K562 (cell line): Measurements from ENCODE around the gene MANBA. TPM values are rescaled to one million over a fixed set of nuclear protein-coding genes. Genes with fewer than 3 reads are reported as not detected.

Experiments used
- ADNP ChIP-seq: fragments of 200-800 bp; sonication (Bioruptor generic); IDR thresholded peaks from 2 replicates; pipeline ENCODE4 v1.6.1; 2016; ENCODE audit warnings: missing genetic modification characterization, missing compliant biosample characterization
- CBFA2T3 ChIP-seq: fragments of 450-650 bp; IDR thresholded peaks from 2 replicates; pipeline ENCODE4 v1.6.1; 2017
- CHD2 ChIP-seq: IDR thresholded peaks from 2 replicates; pipeline ENCODE4 v1.6.1; 2011; ENCODE audit warnings: low read depth, low read length
- ELF2 ChIP-seq: fragments of 250-450 bp; sonication (Bioruptor Pico); IDR thresholded peaks from 2 replicates; pipeline ENCODE4 v1.5.0; 2021; ENCODE audit warnings: mild to moderate bottlenecking
- EP300 ChIP-seq: IDR thresholded peaks from 2 replicates; pipeline ENCODE4 v1.6.1; 2012; ENCODE audit warnings: low read length, improper control_type of control experiment
- EP400 ChIP-seq: fragments of 450-650 bp; IDR thresholded peaks from 2 replicates; pipeline ENCODE4 v1.6.1; 2017; ENCODE audit warnings: antibody characterized with exemption, mild to moderate bottlenecking, moderate library complexity
- HDAC1 ChIP-seq, 2 experiments: fragments of 450-650 bp; IDR thresholded peaks; 2 replicates each; pipeline ENCODE4 v1.6.1; 2016 to 2017; ENCODE audit warnings: inconsistent platforms in 1 of 2, mild to moderate bottlenecking in 1 of 2, moderate library complexity in 1 of 2
- L3MBTL2 ChIP-seq: fragments of 450-650 bp; IDR thresholded peaks from 2 replicates; pipeline ENCODE4 v1.6.1; 2016; ENCODE audit warnings: mild to moderate bottlenecking, moderate library complexity
- MIER1 ChIP-seq: fragments of 450-650 bp; IDR thresholded peaks from 2 replicates; pipeline ENCODE4 v1.6.1; 2016; ENCODE audit warnings: antibody characterized with exemption, mild to moderate bottlenecking, low read depth
- NCOA2 ChIP-seq, 2 experiments: fragments of 450-650 bp; IDR thresholded peaks; 2 replicates each; pipeline ENCODE4 v1.6.1; 2018; ENCODE audit warnings: mild to moderate bottlenecking in 2 of 2, moderate library complexity in 1 of 2; ENCODE audit not compliant: partially characterized antibody in 2 of 2
- PTTG1 ChIP-seq: fragments of 450-650 bp; IDR thresholded peaks from 2 replicates; pipeline ENCODE4 v1.6.1; 2016; ENCODE audit warnings: low read depth, mild to moderate bottlenecking, missing genetic modification characterization, missing compliant biosample characterization
- SAFB2 ChIP-seq: fragments of 200-400 bp; formaldehyde crosslinking; IDR thresholded peaks from 2 replicates; pipeline ENCODE4 v1.6.1; 2018; ENCODE audit warnings: borderline replicate concordance, low read length, low read depth, moderate library complexity; ENCODE audit not compliant: severe bottlenecking
- TCFL5 ChIP-seq: fragments of 250-450 bp; sonication (Bioruptor Pico); conservative IDR thresholded peaks from 2 replicates; pipeline ENCODE4 v1.6.1; 2021; ENCODE audit warnings: mild to moderate bottlenecking, moderate library complexity, matching md5 sums
- ZBTB5 ChIP-seq: fragments of 450-650 bp; IDR thresholded peaks from 2 replicates; pipeline ENCODE4 v1.6.1; 2017; ENCODE audit warnings: antibody characterized with exemption
- ZBTB8A ChIP-seq: fragments of 450-650 bp; IDR thresholded peaks from 2 replicates; pipeline ENCODE4 v1.6.1; 2018; ENCODE audit warnings: mild to moderate bottlenecking, moderate library complexity; ENCODE audit not compliant: partially characterized antibody
- ZNF695 ChIP-seq: fragments of 450-650 bp; formaldehyde crosslinking; IDR thresholded peaks from 2 replicates; pipeline ENCODE4 v1.4.0; 2020; ENCODE audit warnings: mild to moderate bottlenecking, moderate library complexity
- polyA plus RNA-seq, 8 experiments: library from polyadenylated mRNA; depleted of rRNA in 4 of 8; stranded (reverse) in 5 of 8; unstranded in 3 of 8; fragments of >200 nt; fragmentation: Nextera tagmentation in 2 of 8; fragmentation: Illumina TruSeq in 1 of 8; extraction: Ambion mirVana in 2 of 8; extraction: Trizol in 1 of 8; gene quantifications; 2 replicates each; pipeline versions ENCODE4 v1.2.1 to v1.2.3, GENCODE V29; 2011 to 2014; ENCODE audit warnings: inconsistent platforms in 1 of 8, missing spikeins in 1 of 8
- total RNA-seq, 7 experiments: library from RNA; depleted of rRNA in 6 of 7; stranded (reverse); fragments of >200 nt in 6 of 7; fragmentation: Illumina TruSeq in 2 of 7; extraction: Trizol in 2 of 7; gene quantifications; 2 replicates each; pipeline versions ENCODE4 v1.2.1 to v1.2.3, GENCODE V29; 2011 to 2021; ENCODE audit warnings: low replicate concordance in 1 of 7
- TF ChIP-seq, protein P1 (sequence below), 2 experiments: IDR thresholded peaks; 2 replicates each; pipeline ENCODE4 v1.6.1; 2011; ENCODE audit warnings: borderline replicate concordance in 1 of 2, control low read depth in 1 of 2, low read depth in 1 of 2, low read length in 1 of 2, mild to moderate bottlenecking in 1 of 2, mixed read lengths in 1 of 2, moderate library complexity in 1 of 2; ENCODE audit not compliant: insufficient read depth in 1 of 2, insufficient read length in 1 of 2, poor library complexity in 1 of 2, severe bottlenecking in 1 of 2; ENCODE audit errors: extremely low read depth in 1 of 2
- TF ChIP-seq, protein P2 (sequence below): sonication (generic); formaldehyde crosslinking; IDR thresholded peaks from 2 replicates; pipeline ENCODE4 v1.8.0; 2022; ENCODE audit warnings: mild to moderate bottlenecking, missing genetic modification reagents
- TF ChIP-seq, protein P3 (sequence below): sonication (generic); formaldehyde crosslinking; IDR thresholded peaks from 2 replicates; pipeline ENCODE4 v1.8.0; 2023; ENCODE audit warnings: mild to moderate bottlenecking, missing genetic modification reagents

MANBA gene
- total and polyA plus RNA-seq, 9 of the 15 experiments (the other 6 are each of a cell fraction or from before 2014, with no cell fraction given), result 1.8 to 12.9 (median 7.7) TPM

GRCh38 chr4:102759831-102760644 lies 730 bp downstream of the MANBA start (continued):
- 0 out of 2 replicates have a peak, but pooled peaks have one; percentile 24 for TF ChIP-seq ZBTB5
- TF ChIP-seq NCOA2 (IDR thresholded peaks at IDR 0.05; ENCODE audit: partially characterized antibody in 2 of 2), result no peak
- no peak for TF ChIP-seq PTTG1 (tag)
- TF ChIP-seq MIER1, result 0 out of 2 replicates have a peak, but pooled peaks have one; percentile 47
- TF ChIP-seq ELF2, result no peak
- TF ChIP-seq HDAC1 (IDR thresholded peaks at IDR 0.05), result no peak
- no peak for TF ChIP-seq ADNP
- TF ChIP-seq, protein P1, sequence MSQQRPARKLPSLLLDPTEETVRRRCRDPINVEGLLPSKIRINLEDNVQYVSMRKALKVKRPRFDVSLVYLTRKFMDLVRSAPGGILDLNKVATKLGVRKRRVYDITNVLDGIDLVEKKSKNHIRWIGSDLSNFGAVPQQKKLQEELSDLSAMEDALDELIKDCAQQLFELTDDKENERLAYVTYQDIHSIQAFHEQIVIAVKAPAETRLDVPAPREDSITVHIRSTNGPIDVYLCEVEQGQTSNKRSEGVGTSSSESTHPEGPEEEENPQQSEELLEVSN (IDR thresholded peaks at IDR 0.05; ENCODE audit: borderline replicate concordance in 1 of 2, extremely low read depth in 1 of 2, insufficient read depth in 1 of 2, insufficient read length in 1 of 2, low read depth in 1 of 2, low read length in 1 of 2, poor library complexity in 1 of 2, severe bottlenecking in 1 of 2), result no peak
- TF ChIP-seq SAFB2, result no peak
- TF ChIP-seq L3MBTL2, result no peak
- no peak for TF ChIP-seq ZBTB8A
- no peak for TF ChIP-seq CBFA2T3
- TF ChIP-seq CHD2, result no peak
- TF ChIP-seq, protein P2, sequence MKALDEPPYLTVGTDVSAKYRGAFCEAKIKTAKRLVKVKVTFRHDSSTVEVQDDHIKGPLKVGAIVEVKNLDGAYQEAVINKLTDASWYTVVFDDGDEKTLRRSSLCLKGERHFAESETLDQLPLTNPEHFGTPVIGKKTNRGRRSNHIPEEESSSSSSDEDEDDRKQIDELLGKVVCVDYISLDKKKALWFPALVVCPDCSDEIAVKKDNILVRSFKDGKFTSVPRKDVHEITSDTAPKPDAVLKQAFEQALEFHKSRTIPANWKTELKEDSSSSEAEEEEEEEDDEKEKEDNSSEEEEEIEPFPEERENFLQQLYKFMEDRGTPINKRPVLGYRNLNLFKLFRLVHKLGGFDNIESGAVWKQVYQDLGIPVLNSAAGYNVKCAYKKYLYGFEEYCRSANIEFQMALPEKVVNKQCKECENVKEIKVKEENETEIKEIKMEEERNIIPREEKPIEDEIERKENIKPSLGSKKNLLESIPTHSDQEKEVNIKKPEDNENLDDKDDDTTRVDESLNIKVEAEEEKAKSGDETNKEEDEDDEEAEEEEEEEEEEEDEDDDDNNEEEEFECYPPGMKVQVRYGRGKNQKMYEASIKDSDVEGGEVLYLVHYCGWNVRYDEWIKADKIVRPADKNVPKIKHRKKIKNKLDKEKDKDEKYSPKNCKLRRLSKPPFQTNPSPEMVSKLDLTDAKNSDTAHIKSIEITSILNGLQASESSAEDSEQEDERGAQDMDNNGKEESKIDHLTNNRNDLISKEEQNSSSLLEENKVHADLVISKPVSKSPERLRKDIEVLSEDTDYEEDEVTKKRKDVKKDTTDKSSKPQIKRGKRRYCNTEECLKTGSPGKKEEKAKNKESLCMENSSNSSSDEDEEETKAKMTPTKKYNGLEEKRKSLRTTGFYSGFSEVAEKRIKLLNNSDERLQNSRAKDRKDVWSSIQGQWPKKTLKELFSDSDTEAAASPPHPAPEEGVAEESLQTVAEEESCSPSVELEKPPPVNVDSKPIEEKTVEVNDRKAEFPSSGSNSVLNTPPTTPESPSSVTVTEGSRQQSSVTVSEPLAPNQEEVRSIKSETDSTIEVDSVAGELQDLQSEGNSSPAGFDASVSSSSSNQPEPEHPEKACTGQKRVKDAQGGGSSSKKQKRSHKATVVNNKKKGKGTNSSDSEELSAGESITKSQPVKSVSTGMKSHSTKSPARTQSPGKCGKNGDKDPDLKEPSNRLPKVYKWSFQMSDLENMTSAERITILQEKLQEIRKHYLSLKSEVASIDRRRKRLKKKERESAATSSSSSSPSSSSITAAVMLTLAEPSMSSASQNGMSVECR (CRISPR knock-in tag), result no peak
- no peak; the same call in 1 of the 2 replicates for TF ChIP-seq EP400
- TF ChIP-seq, protein P3, sequence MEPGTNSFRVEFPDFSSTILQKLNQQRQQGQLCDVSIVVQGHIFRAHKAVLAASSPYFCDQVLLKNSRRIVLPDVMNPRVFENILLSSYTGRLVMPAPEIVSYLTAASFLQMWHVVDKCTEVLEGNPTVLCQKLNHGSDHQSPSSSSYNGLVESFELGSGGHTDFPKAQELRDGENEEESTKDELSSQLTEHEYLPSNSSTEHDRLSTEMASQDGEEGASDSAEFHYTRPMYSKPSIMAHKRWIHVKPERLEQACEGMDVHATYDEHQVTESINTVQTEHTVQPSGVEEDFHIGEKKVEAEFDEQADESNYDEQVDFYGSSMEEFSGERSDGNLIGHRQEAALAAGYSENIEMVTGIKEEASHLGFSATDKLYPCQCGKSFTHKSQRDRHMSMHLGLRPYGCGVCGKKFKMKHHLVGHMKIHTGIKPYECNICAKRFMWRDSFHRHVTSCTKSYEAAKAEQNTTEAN (CRISPR knock-in tag), result 0 out of 2 replicates have a peak, but pooled peaks have one; percentile 11
- TF ChIP-seq EP300, result no peak
- no peak for TF ChIP-seq TCFL5 (CRISPR knock-in tag)
- no peak for TF ChIP-seq ZNF695 (CRISPR knock-in tag)
